Brain microvascular endothelial cell (primary cell): ENCODE results near the gene TGDS.

Experiments
- DNase-seq: peaks from one replicate; pipeline ENCODE4 v3.0.0-alpha.2; 2020
- H3K27ac ChIP-seq: fragments of 250-450 bp; sonication (Bioruptor Pico); 2 replicates; pipeline ENCODE4 v1.5.1; 2020; ENCODE audit warnings: mild to moderate bottlenecking, moderate library complexity
- H3K27me3 ChIP-seq: fragments of 250-450 bp; sonication (Bioruptor Pico); replicated peaks from 2 replicates; pipeline ENCODE4 v1.5.1; 2020; ENCODE audit warnings: mild to moderate bottlenecking
- H3K36me3 ChIP-seq: fragments of 250-450 bp; sonication (Bioruptor Pico); replicated peaks from 2 replicates; pipeline ENCODE4 v1.5.1; 2020; ENCODE audit warnings: mild to moderate bottlenecking
- H3K4me3 ChIP-seq: 2 replicates; pipeline ENCODE4 v1.5.1; 2011; ENCODE audit warnings: low read depth, mild to moderate bottlenecking, control low read depth, low read length, moderate library complexity
- in situ Hi-C: cut with HindIII; loops from 2 replicates; pipeline ENCODE4 v1.10.0; 2017; ENCODE audit warnings: low sequenced_read_pairs, low pct_ligation_motif_present
- TF ChIP-seq, protein P1 (sequence below): IDR thresholded peaks from 2 replicates; pipeline ENCODE4 v1.5.1; 2011; ENCODE audit warnings: low read depth, mild to moderate bottlenecking, moderate library complexity, low read length, control low read depth, inconsistent platforms; ENCODE audit errors: missing control alignments

The TGDS gene

DNA sequence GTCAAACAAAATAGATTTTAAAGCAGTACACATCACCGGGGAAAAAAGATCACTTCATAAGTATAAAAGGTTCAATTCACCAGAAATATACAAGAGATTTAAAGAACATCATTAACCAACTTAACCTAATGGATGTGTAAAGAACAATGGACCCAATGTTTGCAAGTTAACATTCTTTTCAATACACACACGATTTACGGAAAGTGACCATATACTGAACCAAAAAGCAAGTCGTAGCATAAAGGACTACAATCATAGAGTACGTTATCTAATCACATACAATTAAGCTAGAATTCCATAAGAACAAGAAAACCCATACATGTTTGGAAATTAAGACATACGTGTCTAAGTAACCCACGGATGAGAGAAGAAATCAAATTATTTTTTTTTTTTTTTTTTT, 9.6 kb downstream of the TGDS start:
- TF ChIP-seq, protein P1, sequence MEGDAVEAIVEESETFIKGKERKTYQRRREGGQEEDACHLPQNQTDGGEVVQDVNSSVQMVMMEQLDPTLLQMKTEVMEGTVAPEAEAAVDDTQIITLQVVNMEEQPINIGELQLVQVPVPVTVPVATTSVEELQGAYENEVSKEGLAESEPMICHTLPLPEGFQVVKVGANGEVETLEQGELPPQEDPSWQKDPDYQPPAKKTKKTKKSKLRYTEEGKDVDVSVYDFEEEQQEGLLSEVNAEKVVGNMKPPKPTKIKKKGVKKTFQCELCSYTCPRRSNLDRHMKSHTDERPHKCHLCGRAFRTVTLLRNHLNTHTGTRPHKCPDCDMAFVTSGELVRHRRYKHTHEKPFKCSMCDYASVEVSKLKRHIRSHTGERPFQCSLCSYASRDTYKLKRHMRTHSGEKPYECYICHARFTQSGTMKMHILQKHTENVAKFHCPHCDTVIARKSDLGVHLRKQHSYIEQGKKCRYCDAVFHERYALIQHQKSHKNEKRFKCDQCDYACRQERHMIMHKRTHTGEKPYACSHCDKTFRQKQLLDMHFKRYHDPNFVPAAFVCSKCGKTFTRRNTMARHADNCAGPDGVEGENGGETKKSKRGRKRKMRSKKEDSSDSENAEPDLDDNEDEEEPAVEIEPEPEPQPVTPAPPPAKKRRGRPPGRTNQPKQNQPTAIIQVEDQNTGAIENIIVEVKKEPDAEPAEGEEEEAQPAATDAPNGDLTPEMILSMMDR, result no peak
- no peak for DNase-seq
- H3K36me3 ChIP-seq, result peaks cover 26% of the 10 kb centered on the region
- no peaks in the 10 kb centered on the region for H3K27me3 ChIP-seq
- H3K4me3 ChIP-seq, result no peak overlapping the region
- H3K27ac ChIP-seq, result no peak overlapping the region
- in situ Hi-C loops, result no loop called here

DNA sequence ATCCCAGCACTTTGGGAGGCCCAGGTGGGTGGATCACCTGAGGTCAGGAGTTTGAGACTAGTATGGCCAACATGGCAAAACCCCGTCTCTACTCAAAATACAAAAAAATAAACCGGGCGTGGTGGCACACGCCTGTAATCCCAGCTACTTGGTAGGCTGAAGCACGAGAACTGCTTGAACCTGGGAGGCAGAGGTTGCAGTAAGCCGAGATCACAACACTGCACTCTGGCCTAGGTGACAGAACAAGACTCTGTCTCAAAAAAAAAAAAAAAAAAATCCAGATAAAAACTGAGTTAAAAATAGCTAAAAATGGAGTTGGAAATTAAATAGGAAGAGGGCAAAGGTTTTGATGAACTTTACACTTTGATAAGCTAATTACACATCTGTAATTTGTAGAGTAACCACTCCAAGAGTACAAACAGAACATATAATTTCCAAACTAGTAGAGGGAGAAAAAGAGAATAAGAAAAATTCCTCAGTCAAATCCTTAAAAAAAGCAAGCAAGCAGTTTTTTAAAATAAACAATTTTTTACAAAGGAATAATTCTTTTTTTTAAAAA, 10.3 kb downstream of the TGDS start:
- Histone ChIP-seq H3K27ac (no peak overlapping the region), H3K27me3 (no peaks in the 10 kb centered on the region), H3K36me3 (peaks cover 22% of the 10 kb centered on the region), H3K4me3 (no peak overlapping the region)
- TF ChIP-seq, protein P1, result no peak
- in situ Hi-C loops, result no loop called here
- DNase-seq, result no peak

DNA sequence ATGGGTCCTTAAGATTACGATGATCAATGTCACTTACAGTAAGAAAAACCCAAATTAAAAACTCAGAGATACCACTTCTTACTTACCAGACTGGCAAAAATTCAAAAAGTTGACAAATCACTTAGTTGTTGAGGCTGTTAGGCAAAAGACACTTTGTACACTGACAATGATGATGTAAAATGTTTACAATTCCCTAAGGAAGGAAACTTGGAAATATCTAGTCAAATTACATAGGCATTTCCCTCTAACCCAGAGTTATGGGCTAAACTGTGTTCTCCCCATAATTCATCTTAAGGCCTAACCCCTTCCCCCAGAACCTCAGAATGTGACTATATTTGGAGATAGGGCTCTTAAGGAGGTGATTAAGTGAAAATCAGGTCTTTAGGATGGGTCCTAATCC, 12.0 kb downstream of the TGDS start:
- H3K36me3 ChIP-seq, result peaks cover 35% of the 10 kb centered on the region
- H3K27me3 ChIP-seq, result no peaks in the 10 kb centered on the region
- no peak overlapping the region for H3K27ac ChIP-seq
- TF ChIP-seq, protein P1, result no peak
- H3K4me3 ChIP-seq, result no peak overlapping the region
- no peak for DNase-seq
- in situ Hi-C loops, result no loop called here

DNA sequence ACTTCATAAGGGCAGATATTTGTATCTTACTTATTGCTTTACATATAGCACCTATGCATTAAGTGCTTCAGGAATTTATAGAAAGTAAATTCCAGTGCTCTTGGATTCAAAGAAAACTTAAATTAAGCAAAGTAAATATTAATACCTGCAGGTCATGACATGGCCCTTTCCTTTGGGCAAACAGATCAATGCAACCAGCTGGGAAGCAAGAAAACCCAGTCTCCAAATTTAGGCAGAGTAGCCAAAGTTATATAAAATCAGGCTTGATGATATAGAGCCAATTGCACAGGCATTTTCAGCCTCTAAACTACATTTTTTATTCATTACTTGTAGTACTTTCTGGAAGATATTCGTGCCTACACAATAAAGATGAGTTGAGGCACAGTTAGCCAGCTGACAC, 16.9 kb downstream of the TGDS start:
- peaks cover 58% of the 10 kb centered on the region for H3K36me3 ChIP-seq
- no peak overlapping the region for H3K4me3 ChIP-seq
- H3K27me3 ChIP-seq, result no peaks in the 10 kb centered on the region
- in situ Hi-C loops, result no loop called here
- no peak for DNase-seq
- H3K27ac ChIP-seq, result no peak overlapping the region
- TF ChIP-seq, protein P1, result no peak

DNA sequence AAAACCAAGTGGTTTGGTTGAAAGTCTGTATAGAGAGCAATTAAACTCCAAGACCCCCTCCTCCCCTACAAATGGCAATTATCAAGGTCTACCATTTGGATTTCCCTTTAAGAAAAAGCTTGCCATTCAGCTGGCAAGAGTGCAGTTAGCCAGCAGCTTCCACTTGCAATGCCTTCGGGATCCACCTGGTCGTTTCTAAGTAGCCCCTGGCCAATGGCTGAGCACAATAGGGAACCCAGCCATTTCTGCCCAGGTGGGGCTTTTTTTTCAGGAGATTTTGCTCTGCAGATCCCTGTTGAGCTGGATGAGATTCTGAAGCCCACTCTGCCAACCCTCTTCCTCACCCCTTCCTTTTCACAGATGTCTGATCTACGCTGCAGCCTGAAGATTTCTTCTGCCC, 26.3 kb downstream of the TGDS start:
- TF ChIP-seq, protein P1, result no peak
- DNase-seq, result no peak
- in situ Hi-C loops, result no loop called here
- no peak overlapping the region for H3K27ac ChIP-seq
- H3K36me3 ChIP-seq, result peaks cover 35% of the 10 kb centered on the region
- H3K4me3 ChIP-seq, result no peak overlapping the region
- H3K27me3 ChIP-seq, result no peaks in the 10 kb centered on the region

DNA sequence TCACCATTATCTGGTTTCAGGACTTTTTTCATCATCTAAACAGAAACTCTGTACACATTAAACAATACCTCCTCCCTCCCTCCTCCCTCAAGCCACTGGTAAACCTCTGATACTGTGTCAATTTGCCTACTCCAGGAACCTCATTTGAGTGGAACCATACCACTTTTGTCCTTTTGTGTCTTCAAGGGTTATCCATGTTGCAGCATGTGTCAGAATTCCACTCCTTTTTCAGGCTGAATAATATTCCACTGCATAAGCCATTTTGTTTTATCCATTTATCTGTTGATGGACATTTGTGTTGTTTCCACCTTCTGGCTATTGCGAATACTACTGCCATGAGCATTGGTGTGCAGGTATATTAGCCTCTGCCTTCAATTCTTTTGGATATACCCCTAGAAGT, 27.5 kb downstream of the TGDS start:
- in situ Hi-C loops, result no loop called here
- H3K4me3 ChIP-seq, result no peak overlapping the region
- TF ChIP-seq, protein P1, result no peak
- no peak overlapping the region for H3K27ac ChIP-seq
- no peak for DNase-seq
- peaks cover 26% of the 10 kb centered on the region for H3K36me3 ChIP-seq
- no peaks in the 10 kb centered on the region for H3K27me3 ChIP-seq
